HFFc6 (cell line): ENCODE measurements around the gene CHST10. TPM values are rescaled to one million over a fixed set of nuclear protein-coding genes. Genes with fewer than 3 reads are reported as not detected.

Experiments used
- DNase-seq: peaks from one replicate; pipeline ENCODE4 v3.0.0-alpha.2; 2018
- H3K27ac Mint-ChIP-seq: 2 replicates; pipeline ENCODE4 v1.8.0; 2020; ENCODE audit warnings: mild to moderate bottlenecking, mixed read lengths
- H3K27me3 Mint-ChIP-seq: 2 replicates; pipeline ENCODE4 v1.8.0; 2021; ENCODE audit warnings: mild to moderate bottlenecking, moderate library complexity, mixed read lengths; ENCODE audit not compliant: insufficient read depth
- H3K36me3 Mint-ChIP-seq: 2 replicates; pipeline ENCODE4 v1.8.0; 2021; ENCODE audit warnings: low read depth, mixed read lengths
- H3K4me1 Mint-ChIP-seq: 2 replicates; pipeline ENCODE4 v1.8.0; 2020; ENCODE audit warnings: low read depth, mixed read lengths
- H3K4me3 Mint-ChIP-seq: 2 replicates; pipeline ENCODE4 v1.8.0; 2020; ENCODE audit warnings: mild to moderate bottlenecking, moderate library complexity, mixed read lengths
- H3K9me3 Mint-ChIP-seq: 2 replicates; pipeline ENCODE4 v1.8.0; 2020; ENCODE audit warnings: mild to moderate bottlenecking, mixed read lengths
- CTCF ChIP-seq: fragments of 200-600 bp; sonication (generic); IDR thresholded peaks from 2 replicates; pipeline ENCODE4 v1.5.0; 2021; ENCODE audit warnings: antibody characterized with exemption, mild to moderate bottlenecking
- total RNA-seq, 6 experiments: library from RNA; stranded (reverse); fragmentation: NEBNext Ultra II Directional; extraction: Animal tissue kit (Norgen Biotek cat#: 25700); gene quantifications; 2 replicates in 1 of 6; 3 replicates in 5 of 6; pipeline ENCODE4 v1.2.3, GENCODE V29; 2021

CHST10 gene
- total RNA-seq, 6 experiments from 2014 or later = 5.9 to 6.9 (median 6.4) TPM

DNA sequence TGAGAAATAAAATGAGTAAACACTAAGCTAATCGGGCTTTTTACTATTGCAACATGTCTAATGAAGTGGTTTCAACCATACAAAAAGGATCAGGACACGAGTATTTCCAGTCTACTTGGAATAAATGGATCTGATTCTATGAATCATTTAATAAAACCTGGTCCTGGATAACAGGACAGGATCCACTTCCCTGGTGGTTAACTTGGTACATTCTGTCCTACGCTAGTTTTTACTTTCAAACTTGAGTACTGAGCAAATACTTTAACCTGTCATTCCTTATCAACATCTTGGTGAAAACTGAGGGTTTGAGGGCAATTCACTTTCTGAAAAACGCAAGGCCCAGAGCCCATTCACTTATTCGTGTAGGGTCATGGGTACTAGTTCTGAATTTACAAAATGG, 33.5 kb downstream of the CHST10 start:
- Mint-ChIP-seq H3K36me3 (no peaks in the 10 kb centered on the region), H3K27ac (no peak overlapping the region), H3K4me3 (no peak overlapping the region), H3K4me1 (no peaks in the 10 kb centered on the region), H3K27me3 (peaks cover 26% of the 10 kb centered on the region), H3K9me3 (no peaks in the 10 kb centered on the region)
- DNase-seq = no peak
- no peak for TF ChIP-seq CTCF

- Mint-ChIP-seq H3K27ac (no peak overlapping the region), H3K36me3 (no peaks in the 10 kb centered on the region), H3K9me3 (no peaks in the 10 kb centered on the region), H3K4me1 (no peaks in the 10 kb centered on the region), H3K27me3 (peaks cover 24% of the 10 kb centered on the region), H3K4me3 (no peak overlapping the region)
- no peak for TF ChIP-seq CTCF
- no peak for DNase-seq
These were observed 34.2 kb downstream of the CHST10 start for GRCh38 chr2:100383306-100383705.

DNA sequence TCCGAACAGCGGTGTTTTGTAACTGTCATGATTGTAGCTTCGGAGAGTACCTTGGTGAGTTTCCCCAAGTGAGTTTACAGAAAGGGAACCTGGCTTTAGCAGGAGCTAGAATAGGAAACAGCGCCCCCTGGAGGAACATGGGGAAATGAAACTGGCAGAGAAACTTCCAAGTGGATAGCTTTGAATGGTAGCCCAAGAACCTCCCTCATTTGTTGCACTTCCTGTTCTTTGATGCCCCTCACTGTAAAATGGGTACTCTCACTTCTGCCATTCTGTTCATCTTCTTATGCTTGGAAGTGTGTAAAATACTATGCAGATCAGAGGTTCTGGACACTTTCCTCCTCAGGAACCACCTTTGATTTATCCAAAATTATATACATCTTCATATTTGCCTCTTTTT, 36.2 kb downstream of the CHST10 start:
- Mint-ChIP-seq H3K4me3 (no peak overlapping the region), H3K27ac (no peak overlapping the region), H3K4me1 (no peaks in the 10 kb centered on the region), H3K9me3 (no peaks in the 10 kb centered on the region), H3K27me3 (peaks cover 27% of the 10 kb centered on the region), H3K36me3 (no peaks in the 10 kb centered on the region)
- TF ChIP-seq CTCF = peak; percentile 98
- DNase-seq = peak; percentile 57

DNA sequence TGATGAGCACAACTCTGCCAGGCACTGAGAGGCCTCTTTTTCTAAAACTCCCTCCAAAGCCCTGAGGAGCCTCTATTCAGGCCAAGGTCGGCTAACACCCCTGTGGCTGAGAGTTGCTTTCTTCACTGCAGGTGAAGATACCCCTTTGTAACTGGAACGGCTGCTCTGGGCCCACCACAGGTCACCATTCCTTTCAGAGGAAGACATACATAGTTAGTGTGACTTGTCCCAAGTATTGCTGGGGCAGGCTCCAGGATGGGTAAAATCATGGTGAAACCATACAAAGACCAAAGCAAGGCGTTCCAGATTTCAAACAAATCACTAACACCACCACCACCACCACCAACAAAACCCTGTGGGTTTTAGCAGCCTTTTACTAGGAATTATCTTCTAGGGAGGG, 36.8 kb downstream of the CHST10 start:
- Mint-ChIP-seq H3K4me1 (no peaks in the 10 kb centered on the region), H3K36me3 (no peaks in the 10 kb centered on the region), H3K27me3 (peaks cover 28% of the 10 kb centered on the region), H3K27ac (no peak overlapping the region), H3K4me3 (no peak overlapping the region), H3K9me3 (no peaks in the 10 kb centered on the region)
- DNase-seq = no peak
- no peak for TF ChIP-seq CTCF

GRCh38 chr2:100376836-100377235, 40.6 kb downstream of the CHST10 start:
- no peaks in the 10 kb centered on the region for H3K4me1 Mint-ChIP-seq
- no peak overlapping the region for H3K27ac Mint-ChIP-seq
- H3K27me3 Mint-ChIP-seq = peaks cover 23% of the 10 kb centered on the region
- no peaks in the 10 kb centered on the region for H3K36me3 Mint-ChIP-seq
- no peak overlapping the region for H3K4me3 Mint-ChIP-seq
- no peak for TF ChIP-seq CTCF
- H3K9me3 Mint-ChIP-seq = no peaks in the 10 kb centered on the region
- DNase-seq = no peak

GRCh38 chr2:100367163-100367562, 50.3 kb downstream of the CHST10 start:
- Mint-ChIP-seq H3K4me1 (peaks cover 11% of the 10 kb centered on the region; the same call in 1 of the 2 replicates), H3K27ac (no peak overlapping the region), H3K4me3 (no peak overlapping the region), H3K27me3 (peaks cover 11% of the 10 kb centered on the region), H3K9me3 (peaks cover 18% of the 10 kb centered on the region), H3K36me3 (peaks cover under 1% of the 10 kb centered on the region; the same call in 1 of the 2 replicates)
- DNase-seq = no peak
- TF ChIP-seq CTCF = no peak
